Posterior cingulate gyrus (tissue), 11 donors: ENCODE results near the gene TVP23A.

Experiments used
- DNase-seq, 10 donors: peaks; one replicate each; pipeline versions ENCODE4 v3.0.0 to v3.0.0-alpha.2; 2020 to 2021; ENCODE audit warnings: mixed read lengths in 3 of 10
- intact Hi-C: fragments of 100-400 bp; cut with DNase I; formaldehyde crosslinking; loops from one replicate; pipeline ENCODE4 v1.15.1; 2023

TVP23A gene

DNA sequence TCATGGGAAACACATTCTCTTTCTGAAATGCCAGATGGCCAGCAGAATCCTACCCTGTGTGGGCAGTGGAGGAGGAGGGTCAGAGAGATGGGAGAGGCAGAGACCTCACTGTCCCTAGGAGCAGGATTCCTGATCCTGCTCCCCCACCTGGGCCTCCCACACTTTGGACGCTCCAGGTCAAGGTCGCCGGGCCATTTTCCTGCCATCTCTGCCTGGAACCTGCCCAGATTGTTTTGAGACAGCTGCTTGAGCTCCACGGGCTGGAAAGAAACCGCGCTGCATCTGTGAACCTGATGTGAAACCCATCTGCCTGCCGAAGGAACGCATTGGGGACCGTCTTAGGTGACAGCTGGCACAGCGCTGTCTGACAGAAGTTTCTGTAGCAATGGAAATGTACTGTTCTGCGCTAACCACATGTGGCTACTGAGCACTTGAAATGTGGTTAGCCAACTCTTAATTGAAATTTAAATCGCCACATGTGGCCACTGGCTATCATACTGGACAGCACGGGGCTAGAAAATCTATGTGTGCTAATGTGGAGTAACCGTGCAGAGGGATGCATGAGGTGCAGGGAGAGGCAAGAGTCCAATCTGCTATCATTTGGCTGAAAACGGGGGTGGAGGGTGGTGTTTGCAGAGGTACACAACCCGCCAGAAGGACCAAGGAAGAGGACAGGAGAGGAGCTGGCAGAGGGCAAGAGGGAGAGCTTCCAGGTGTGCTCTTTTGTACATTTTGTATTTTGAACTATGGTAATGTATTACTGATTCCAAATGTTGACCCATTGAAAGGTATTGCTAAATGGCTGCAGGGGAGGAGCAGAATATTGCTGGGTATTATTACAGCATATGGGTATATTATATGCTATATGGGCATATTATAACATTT, 90.3 kb downstream of the TVP23A start:
- intact Hi-C loops = no loop called here

More for the DNA sequence above, 90.3 kb downstream of the TVP23A start:
- peak in 3 of 10 donors; percentile 29 to 89 (median 78) for DNase-seq
